Neural cell (in vitro differentiated cells): ENCODE data around the gene CHRM4. TPM values are rescaled to one million over a fixed set of nuclear protein-coding genes. Genes with fewer than 3 reads are reported as not detected.

Experiments used
- H2AFZ ChIP-seq: fragments of 200-600, 300-800 bp; sonication (generic), shearing (Covaris generic); 2 replicates; pipeline ENCODE4 v1.6.0; 2014; ENCODE audit warnings: low read depth, mild to moderate bottlenecking, antibody characterized with exemption, low read length, moderate library complexity
- H3F3A ChIP-seq: fragments of 200-600 bp; shearing (Covaris generic); 2 replicates; pipeline ENCODE4 v1.6.1; 2016; ENCODE audit warnings: mild to moderate bottlenecking, moderate library complexity, mixed read lengths, antibody characterized with exemption, low read length; ENCODE audit not compliant: insufficient read depth, poor library complexity, severe bottlenecking
- H3K27ac ChIP-seq: fragments of 200-600, 300-800 bp; sonication (generic), shearing (Covaris generic); 2 replicates; pipeline ENCODE4 v1.5.1; 2014; ENCODE audit warnings: mild to moderate bottlenecking, low read length, moderate library complexity
- H3K27me3 ChIP-seq: fragments of 300-800, 200-600 bp; sonication (generic), shearing (Covaris generic); 2 replicates; pipeline ENCODE4 v1.6.0; 2014; ENCODE audit warnings: mild to moderate bottlenecking, low read depth, low read length, moderate library complexity; ENCODE audit not compliant: insufficient read depth
- H3K36me3 ChIP-seq: fragments of 300-800, 200-600 bp; sonication (generic), shearing (Covaris generic); 2 replicates; pipeline ENCODE4 v1.5.1; 2014; ENCODE audit warnings: mild to moderate bottlenecking, antibody characterized with exemption, low read length, moderate library complexity; ENCODE audit not compliant: insufficient read depth
- H3K4me2 ChIP-seq: fragments of 300-800, 200-600 bp; sonication (generic), shearing (Covaris generic); 2 replicates; pipeline ENCODE4 v1.6.0; 2014; ENCODE audit warnings: mild to moderate bottlenecking, low read length
- H3K4me3 ChIP-seq: fragments of 300-800, 200-600 bp; sonication (generic), shearing (Covaris generic); 2 replicates; pipeline ENCODE4 v1.5.1; 2014; ENCODE audit warnings: mild to moderate bottlenecking, low read length, moderate library complexity
- H3K79me2 ChIP-seq: fragments of 200-600 bp; shearing (Covaris generic); replicated peaks from 2 replicates; pipeline ENCODE4 v1.6.0; 2014; ENCODE audit warnings: mild to moderate bottlenecking, low read length, moderate library complexity; ENCODE audit not compliant: insufficient read depth
- H3K9ac ChIP-seq: fragments of 300-800, 200-600 bp; sonication (generic), shearing (Covaris generic); 2 replicates; pipeline ENCODE4 v1.6.1; 2016; ENCODE audit warnings: mild to moderate bottlenecking, low read length, mixed read lengths
- H3K9me2 ChIP-seq: fragments of 200-600 bp; shearing (Covaris generic); 2 replicates; pipeline ENCODE4 v1.6.1; 2016; ENCODE audit warnings: mild to moderate bottlenecking, low read length, mixed read lengths; ENCODE audit not compliant: insufficient read depth
- H3K9me3 ChIP-seq: fragments of 200-600, 300-800 bp; sonication (generic), shearing (Covaris generic); 2 replicates; pipeline ENCODE4 v1.6.1; 2016; ENCODE audit warnings: mild to moderate bottlenecking, mixed run types, low read length, moderate library complexity, mixed read lengths
- H4K20me1 ChIP-seq: fragments of 200-600 bp; shearing (Covaris generic); 2 replicates; pipeline ENCODE4 v1.6.1; 2016; ENCODE audit warnings: mild to moderate bottlenecking, mixed run types; ENCODE audit not compliant: insufficient read depth
- EP300 ChIP-seq: fragments of 450-650 bp; conservative IDR thresholded peaks from 2 replicates; pipeline ENCODE4 v1.6.1; 2014; ENCODE audit warnings: antibody characterized with exemption, mild to moderate bottlenecking, moderate library complexity; ENCODE audit not compliant: poor library complexity, severe bottlenecking
- EZH2 ChIP-seq: fragments of 200-600, 300-800 bp; shearing (Covaris generic), sonication (generic); IDR thresholded peaks from 2 replicates; pipeline ENCODE4 v1.6.1; 2014; ENCODE audit warnings: antibody characterized with exemption, low read length, borderline replicate concordance, mild to moderate bottlenecking; ENCODE audit not compliant: insufficient read depth, poor library complexity, severe bottlenecking
- MXI1 ChIP-seq: fragments of 450-650 bp; conservative IDR thresholded peaks from 2 replicates; pipeline ENCODE4 v1.6.1; 2014; ENCODE audit warnings: antibody characterized with exemption, mild to moderate bottlenecking; ENCODE audit not compliant: poor library complexity, severe bottlenecking
- POLR2AphosphoS5 ChIP-seq: IDR thresholded peaks from 2 replicates; pipeline ENCODE4 v1.6.1; 2012
- RAD21 ChIP-seq: fragments of 450-650 bp; conservative IDR thresholded peaks from 2 replicates; pipeline ENCODE4 v1.6.1; 2014; ENCODE audit warnings: antibody characterized with exemption, mild to moderate bottlenecking, moderate library complexity
- REST ChIP-seq: IDR thresholded peaks from 2 replicates; pipeline ENCODE4 v1.6.1; 2012; ENCODE audit warnings: borderline replicate concordance
- SMC3 ChIP-seq: fragments of 450-650 bp; conservative IDR thresholded peaks from 2 replicates; pipeline ENCODE4 v1.6.1; 2014; ENCODE audit warnings: antibody characterized with exemption, mild to moderate bottlenecking, moderate library complexity; ENCODE audit not compliant: poor library complexity
- TAF1 ChIP-seq: IDR thresholded peaks from 2 replicates; pipeline ENCODE4 v1.6.1; 2012; ENCODE audit warnings: low read depth
- polyA plus RNA-seq: library from polyadenylated mRNA; depleted of rRNA; stranded (reverse); fragments of >200 nt; gene quantifications from 2 replicates; pipeline ENCODE4 v1.2.3, GENCODE V29; 2014
- TF ChIP-seq, protein P1 (sequence below): fragments of 450-650 bp; IDR thresholded peaks from 2 replicates; pipeline ENCODE4 v1.5.1; 2014; ENCODE audit warnings: antibody characterized with exemption, mild to moderate bottlenecking, moderate library complexity; ENCODE audit not compliant: poor library complexity, severe bottlenecking

Gene CHRM4
- polyA plus RNA-seq, 1 donor from 2014 or later = 8.2 TPM

DNA sequence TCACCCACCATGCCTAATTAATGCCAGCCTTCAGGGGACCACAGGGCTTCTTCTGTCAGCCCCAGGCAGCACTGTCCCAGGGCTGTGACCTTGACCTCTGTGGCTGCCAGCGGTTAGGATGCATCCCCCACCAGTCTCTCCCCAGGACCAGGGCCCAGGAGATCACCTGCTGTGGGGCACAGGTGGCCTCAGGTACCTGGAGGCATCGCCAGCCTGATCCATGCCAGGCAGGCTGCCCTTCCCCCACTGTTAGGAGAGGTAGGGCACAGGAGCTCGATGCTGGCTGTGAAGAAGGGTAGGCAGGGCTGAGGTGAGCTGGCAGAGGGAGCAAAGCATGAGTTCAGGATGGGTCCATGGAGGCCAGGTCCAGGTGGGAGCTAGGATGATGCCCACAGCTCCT lies 26.8 kb downstream of the CHRM4 start:
- Histone ChIP-seq H2AFZ (no peak overlapping the region), H3K27me3 (no peaks in the 10 kb centered on the region), H3K4me2 (no peak overlapping the region), H3K4me3 (no peak overlapping the region), H3K9me3 (no peaks in the 10 kb centered on the region), H3K27ac (no peak overlapping the region), H3F3A (no peaks in the 10 kb centered on the region), H3K9ac (no peak overlapping the region), H4K20me1 (no peaks in the 10 kb centered on the region), H3K9me2 (no peaks in the 10 kb centered on the region), H3K79me2 (no peaks in the 10 kb centered on the region), H3K36me3 (no peaks in the 10 kb centered on the region)
- TF ChIP-seq EP300 (no peak), POLR2AphosphoS5 (no peak), EZH2 (no peak)

GRCh38 chr11:46364056-46364455 lies 27.5 kb downstream of the CHRM4 start:
- no peak overlapping the region for H3K27ac ChIP-seq
- H3K9me2 ChIP-seq = no peaks in the 10 kb centered on the region
- no peaks in the 10 kb centered on the region for H3K9me3 ChIP-seq
- H3K27me3 ChIP-seq = no peaks in the 10 kb centered on the region
- H3F3A ChIP-seq = no peaks in the 10 kb centered on the region
- H3K4me3 ChIP-seq = no peak overlapping the region
- H3K79me2 ChIP-seq = no peaks in the 10 kb centered on the region
- no peak overlapping the region for H3K4me2 ChIP-seq
- no peak overlapping the region for H3K9ac ChIP-seq
- no peaks in the 10 kb centered on the region for H4K20me1 ChIP-seq
- TF ChIP-seq EZH2 (no peak), TAF1 (no peak), SMC3 (no peak), EP300 (no peak), MXI1 (no peak), REST (no peak), POLR2AphosphoS5 (no peak)
- TF ChIP-seq, protein P1, sequence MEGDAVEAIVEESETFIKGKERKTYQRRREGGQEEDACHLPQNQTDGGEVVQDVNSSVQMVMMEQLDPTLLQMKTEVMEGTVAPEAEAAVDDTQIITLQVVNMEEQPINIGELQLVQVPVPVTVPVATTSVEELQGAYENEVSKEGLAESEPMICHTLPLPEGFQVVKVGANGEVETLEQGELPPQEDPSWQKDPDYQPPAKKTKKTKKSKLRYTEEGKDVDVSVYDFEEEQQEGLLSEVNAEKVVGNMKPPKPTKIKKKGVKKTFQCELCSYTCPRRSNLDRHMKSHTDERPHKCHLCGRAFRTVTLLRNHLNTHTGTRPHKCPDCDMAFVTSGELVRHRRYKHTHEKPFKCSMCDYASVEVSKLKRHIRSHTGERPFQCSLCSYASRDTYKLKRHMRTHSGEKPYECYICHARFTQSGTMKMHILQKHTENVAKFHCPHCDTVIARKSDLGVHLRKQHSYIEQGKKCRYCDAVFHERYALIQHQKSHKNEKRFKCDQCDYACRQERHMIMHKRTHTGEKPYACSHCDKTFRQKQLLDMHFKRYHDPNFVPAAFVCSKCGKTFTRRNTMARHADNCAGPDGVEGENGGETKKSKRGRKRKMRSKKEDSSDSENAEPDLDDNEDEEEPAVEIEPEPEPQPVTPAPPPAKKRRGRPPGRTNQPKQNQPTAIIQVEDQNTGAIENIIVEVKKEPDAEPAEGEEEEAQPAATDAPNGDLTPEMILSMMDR = no peak
- no peaks in the 10 kb centered on the region for H3K36me3 ChIP-seq
- no peak overlapping the region for H2AFZ ChIP-seq

DNA sequence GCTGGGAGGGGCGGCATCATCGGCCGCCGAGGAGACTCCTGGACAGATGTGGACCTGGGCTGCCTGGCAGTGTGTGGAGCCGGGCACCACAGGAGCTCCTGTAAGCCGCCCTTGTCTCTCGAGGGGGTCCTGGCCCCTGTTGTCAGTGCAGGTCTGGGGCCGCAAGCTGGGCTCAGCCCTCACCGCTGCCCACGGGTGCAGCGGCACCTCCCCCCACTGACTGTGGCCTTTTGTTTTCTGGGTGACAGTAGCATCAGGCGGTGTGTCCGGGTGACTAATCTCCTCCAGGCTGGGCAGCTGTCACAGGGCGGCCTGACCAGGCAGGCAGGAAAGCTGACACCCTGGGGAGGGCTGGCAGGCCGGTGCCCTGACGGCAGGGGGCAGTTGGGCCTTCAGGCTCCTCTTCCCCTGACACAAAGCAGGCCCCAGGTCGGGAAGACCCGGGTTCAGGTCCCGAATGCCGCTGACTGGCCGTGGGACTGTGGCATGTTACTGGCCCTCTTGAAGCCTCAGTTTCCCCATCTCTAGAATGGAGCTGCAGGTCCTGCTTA lies 28.0 kb downstream of the CHRM4 start:
- no peaks in the 10 kb centered on the region for H3K27me3 ChIP-seq
- no peak overlapping the region for H3K27ac ChIP-seq
- no peak overlapping the region for H3K9ac ChIP-seq
- H3K9me2 ChIP-seq = no peaks in the 10 kb centered on the region
- no peaks in the 10 kb centered on the region for H3K79me2 ChIP-seq
- H4K20me1 ChIP-seq = no peaks in the 10 kb centered on the region
- H3K4me2 ChIP-seq = no peak overlapping the region
- TF ChIP-seq REST (no peak), RAD21 (no peak), TAF1 (no peak), EZH2 (no peak), POLR2AphosphoS5 (no peak), EP300 (no peak), SMC3 (no peak), MXI1 (no peak)
- TF ChIP-seq, protein P1 = no peak
- no peaks in the 10 kb centered on the region for H3K9me3 ChIP-seq
- H3K36me3 ChIP-seq = no peaks in the 10 kb centered on the region
- H2AFZ ChIP-seq = no peak overlapping the region
- no peaks in the 10 kb centered on the region for H3F3A ChIP-seq
- no peak overlapping the region for H3K4me3 ChIP-seq
